Superior temporal gyrus (tissue), 1 donor: ENCODE measurements around the gene ADM5.

Experiments
- DNase-seq: peaks from one replicate; pipeline ENCODE4 v3.0.0-alpha.2; 2016; ENCODE audit errors: extremely low spot score

ADM5 gene

GRCh38 chr19:49658139-49658517 lies 31.3 kb upstream of the ADM5 start:
- DNase-seq: no peak

DNA sequence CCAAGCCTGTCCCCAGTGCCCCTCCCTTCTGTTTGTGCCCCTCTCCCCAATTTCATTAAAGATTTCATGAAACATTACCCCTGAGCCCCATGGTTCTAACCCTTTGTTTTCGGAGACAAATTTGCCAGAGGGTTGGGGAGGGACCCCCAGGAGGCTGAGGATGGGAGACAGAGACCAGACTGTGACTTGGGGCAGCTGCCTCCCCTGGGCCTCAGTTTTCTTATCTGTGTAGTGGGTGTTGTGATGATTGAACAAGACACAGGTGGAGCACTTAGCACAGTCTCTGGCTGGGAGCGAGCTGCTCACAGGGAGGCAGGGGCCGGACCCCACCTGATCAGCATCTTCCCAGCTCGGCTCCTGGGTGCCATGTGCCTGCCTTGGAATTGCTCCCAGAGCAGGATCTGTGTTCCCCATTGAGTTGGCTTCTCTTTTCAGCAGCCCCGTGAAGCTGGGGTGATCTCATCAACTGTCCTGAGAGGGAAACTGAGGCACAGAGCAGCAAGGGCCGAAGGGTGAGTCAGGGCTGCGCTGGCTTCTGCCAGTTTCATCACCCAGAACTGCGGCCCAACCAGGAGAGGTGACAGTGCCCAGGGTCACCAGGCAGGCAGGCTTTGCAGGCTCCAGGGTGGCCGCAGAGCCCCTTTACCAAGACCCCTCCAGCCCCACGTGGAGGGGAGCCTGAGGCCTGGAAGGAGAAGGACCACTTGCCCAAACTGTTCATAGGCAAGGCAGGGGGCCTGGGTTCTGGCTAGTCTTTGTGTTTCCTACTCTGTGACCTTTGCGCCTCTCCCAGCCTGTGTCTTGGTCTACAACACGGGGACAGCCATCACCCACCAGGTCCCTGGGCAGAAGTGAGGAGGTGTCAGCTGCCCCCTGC lies 30.6 kb upstream of the ADM5 start:
- no peak for DNase-seq

GRCh38 chr19:49660338-49660961 lies 28.9 kb upstream of the ADM5 start:
- DNase-seq: no peak

- no peak for DNase-seq
These were observed 27.4 kb upstream of the ADM5 start for GRCh38 chr19:49662011-49662410.

DNA sequence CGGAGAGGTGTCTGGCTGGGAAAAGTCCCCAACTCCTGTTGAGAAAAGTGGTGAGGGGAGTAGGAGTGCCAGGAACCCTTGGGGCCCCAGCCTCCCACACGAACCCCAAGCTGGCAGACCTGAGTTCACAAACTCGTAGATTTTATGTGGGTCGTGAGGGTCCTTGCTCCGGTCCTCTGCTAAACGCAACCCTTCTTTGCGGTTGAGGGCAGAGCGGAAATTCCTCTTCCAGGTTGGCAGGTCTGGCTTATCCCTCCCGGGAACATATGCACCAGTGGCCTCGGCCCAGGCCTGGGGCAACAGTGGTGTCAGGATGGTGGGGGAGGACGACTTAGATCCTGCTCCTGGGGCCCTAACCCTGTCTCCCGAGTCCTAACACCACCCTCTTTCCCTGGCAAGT lies 26.2 kb upstream of the ADM5 start:
- DNase-seq: no peak

DNA sequence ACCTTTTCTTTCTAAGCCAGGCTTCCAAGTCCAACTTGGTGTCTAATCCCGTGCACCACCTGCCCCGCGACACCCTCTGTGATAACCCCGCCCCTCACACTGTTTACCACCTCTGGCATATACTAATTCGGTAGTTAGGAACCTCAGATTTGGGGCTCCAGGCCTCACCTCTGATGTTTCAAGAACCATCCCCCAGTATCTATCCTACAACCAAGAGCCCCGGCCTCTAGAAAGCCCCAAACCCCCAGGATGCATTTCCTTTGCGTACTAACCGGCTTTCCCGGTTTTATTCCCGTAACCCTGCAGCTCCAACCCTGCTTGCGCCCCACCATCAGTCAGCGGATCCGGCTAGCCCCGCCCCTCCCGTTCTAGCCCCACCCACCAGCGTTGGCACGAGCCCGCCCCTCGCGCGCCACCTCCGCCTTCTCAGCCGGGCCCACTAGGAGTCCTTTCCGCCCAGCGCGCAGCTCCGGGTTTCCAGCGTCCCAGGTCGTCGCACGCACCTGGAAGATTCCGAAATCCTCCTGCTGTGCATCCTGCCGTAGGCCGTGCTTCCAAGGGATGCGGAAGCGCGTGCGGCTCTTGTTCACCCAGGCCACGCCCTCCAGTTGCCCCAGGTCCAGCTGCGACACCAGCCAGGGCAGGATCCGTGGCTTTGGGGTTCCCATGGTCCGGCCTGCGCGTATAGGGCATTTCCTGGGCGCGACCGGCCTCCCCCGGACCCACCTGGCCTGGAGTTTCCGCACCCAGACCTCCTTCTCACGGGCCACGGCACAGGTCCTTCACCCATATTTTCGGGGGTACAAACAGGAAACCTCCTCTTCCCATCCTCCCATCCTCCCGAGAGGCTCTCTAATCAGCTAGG lies 25.0 kb upstream of the ADM5 start:
- DNase-seq: peak; percentile 81

DNA sequence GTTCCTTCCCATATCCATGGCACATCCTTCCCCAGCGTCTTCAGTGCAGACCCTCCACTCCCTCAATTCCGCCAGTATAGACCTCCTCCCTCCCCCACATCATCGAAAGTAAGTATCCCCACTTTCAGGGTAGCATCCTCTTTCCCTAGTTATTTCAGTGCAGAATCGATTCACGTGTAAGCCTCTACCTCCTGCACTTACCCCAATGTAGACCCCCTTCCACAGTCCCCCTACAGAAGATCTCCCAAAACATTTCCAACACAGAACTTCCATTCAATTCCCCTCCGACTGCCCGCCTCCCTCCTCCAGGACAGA lies 24.4 kb upstream of the ADM5 start:
- no peak for DNase-seq

DNA sequence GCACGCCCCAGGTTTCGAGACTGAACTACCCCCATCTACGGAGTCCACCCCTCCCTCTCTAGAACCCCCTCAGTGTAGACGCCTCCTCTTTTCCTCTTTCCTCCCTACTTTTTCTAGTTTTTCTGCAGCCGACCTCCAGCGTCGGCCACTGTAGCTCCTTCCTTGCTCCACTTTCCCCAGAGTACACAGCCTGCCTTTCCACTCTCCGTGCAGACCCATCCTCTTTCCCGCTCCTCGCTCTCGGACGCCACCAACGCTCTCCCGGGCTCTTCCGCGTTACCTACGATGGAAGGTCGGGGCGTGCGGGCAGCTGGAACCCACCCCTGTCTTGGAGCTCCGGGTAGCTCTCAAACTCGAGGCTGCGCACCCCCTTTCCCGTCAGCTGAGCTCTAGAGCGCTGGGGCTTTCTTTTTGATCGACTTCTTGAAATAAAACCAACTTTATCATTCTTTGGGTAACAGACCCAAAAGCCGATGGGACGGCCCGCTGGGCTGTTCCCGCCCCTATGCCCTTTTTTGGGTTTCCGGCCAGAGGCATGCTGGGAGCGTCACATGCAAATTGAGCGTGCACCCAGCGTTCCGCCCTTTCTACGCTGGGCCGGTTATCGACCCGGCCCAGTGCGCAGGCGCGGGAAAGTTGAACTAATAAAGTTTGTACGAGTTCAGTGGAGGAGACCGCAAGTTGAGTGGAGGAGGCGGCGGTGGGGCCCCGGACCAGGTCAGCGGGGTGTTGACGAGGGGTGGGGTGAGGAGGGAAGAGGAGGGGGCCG lies 23.9 kb upstream of the ADM5 start, which contains the start of the genes BCL2L12 and IRF3:
Gene BCL2L12 (plus strand): TSS at position 583 of the 769 bp plus-strand sequence. CDS start 760 bp downstream, outside the sequence.
Gene IRF3 (minus strand): TSS at position 507 of the 769 bp plus-strand sequence. CDS start 1,019 bp downstream, outside the sequence.
- DNase-seq: peak; percentile 99

GRCh38 chr19:49666120-49666444 lies 23.3 kb upstream of the ADM5 start:
- DNase-seq: no peak

DNA sequence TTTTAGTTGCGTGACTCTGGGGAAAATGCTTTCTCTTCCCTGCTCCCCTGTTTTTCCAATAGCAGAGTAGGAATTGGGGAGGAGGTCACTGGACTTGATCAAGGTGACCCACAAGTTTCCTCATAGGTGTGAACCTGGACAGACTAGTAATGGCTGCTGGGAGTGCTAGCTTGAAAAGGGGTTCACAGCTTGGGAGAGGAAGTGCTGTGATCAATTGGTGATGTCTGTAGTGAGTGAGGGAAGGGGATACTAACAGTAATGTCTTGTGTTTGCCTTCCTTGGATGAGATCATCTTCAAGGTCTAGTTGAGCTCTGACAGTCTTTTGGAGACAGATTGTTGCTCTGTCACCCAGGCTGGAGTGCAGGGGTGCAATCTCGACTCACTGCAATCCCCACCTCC lies 21.9 kb upstream of the ADM5 start:
- no peak for DNase-seq

DNA sequence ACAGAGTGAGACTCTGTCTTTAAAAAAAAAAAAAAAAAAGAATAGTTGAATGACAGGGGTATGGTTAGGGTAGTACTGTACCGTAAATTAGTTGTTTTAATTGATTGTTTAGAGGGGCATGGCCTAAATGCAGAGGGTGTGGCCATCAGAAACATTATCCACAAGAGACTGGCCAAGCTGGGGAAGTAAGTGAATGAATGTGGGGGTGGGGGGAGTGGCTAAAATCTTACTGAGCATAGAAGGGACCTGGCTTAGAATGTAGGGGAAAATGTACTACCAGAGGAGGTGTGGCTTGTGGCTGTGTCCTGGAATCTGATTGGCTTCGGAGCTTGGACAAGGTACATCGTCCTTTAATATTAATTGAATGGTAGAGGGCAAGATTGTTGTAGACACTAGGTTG lies 19.9 kb upstream of the ADM5 start:
- no peak for DNase-seq

- DNase-seq: peak; percentile 82
These were observed 17.1 kb upstream of the ADM5 start for GRCh38 chr19:49672131-49672919.

DNA sequence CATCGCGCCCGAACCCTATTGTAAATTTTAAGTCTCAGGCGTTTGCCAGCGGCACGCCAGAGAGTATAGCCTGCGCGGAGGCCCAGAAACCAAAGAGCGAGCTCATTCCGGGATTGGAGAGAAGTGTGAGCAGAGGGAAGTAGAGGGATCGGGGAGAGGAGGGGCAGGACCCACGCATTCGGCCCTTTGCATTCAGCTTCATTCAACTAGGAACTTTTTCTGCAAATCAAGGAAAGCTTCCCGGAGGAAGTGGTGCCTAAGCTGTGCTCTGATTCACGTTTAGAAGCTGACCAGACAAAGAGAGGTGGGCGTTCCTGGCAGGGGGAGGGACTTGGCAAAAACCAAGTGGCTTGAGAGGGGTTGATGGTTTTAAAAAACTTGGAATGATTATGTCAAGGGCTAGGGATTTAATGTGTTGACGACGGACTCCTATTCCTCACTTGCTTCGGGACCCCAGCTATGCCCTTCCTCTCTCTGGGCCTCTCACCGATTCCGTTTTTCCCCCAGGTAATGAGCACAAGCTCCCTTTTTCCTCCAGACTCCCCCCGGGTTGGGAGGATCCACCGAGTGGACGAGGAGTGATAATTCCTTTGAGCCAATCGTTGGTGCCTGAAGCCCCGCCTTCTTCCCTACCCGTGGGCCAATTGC lies 13.1 kb upstream of the ADM5 start:
- no peak for DNase-seq

GRCh38 chr19:49676784-49677230 lies 12.6 kb upstream of the ADM5 start:
- DNase-seq: peak; percentile 100

DNA sequence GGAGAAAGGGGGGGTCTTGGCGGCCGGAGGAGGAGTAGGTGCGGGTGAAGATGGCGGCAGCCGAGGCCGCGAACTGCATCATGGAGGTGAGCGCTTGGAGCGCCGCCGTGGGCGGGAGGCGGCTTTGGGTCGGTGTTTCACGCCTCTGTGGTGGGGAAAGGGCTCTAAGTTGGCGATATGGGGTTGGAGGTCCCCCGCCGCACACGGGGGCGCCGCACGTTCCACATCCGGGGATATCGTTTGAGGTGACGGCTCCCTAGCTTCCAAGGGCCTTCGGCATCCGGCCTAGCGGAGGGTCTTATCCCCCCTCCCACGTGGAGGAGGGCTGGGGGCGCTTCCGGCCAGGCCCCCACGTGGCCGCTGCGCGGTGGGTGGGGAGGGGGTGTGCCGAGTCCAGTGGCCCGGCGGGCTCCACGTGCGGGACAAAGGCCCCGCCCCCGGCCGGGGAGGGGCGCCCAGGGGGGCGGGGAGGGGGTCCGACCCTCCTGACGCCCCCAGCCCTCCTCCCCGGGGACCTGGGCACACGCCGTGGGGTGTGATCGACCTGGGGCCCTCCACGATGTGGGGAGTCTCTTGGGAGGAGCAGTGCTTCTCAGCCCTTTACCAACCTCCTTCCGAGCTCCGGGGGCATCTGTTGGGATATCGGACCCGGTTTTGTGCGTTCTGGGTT lies 12.0 kb upstream of the ADM5 start, which contains the start of gene PRMT1:
Gene PRMT1 (plus strand): TSS at position 41 of the 670 bp plus-strand sequence. CDS start 10 bp downstream, at position 51.
- DNase-seq: no peak

DNA sequence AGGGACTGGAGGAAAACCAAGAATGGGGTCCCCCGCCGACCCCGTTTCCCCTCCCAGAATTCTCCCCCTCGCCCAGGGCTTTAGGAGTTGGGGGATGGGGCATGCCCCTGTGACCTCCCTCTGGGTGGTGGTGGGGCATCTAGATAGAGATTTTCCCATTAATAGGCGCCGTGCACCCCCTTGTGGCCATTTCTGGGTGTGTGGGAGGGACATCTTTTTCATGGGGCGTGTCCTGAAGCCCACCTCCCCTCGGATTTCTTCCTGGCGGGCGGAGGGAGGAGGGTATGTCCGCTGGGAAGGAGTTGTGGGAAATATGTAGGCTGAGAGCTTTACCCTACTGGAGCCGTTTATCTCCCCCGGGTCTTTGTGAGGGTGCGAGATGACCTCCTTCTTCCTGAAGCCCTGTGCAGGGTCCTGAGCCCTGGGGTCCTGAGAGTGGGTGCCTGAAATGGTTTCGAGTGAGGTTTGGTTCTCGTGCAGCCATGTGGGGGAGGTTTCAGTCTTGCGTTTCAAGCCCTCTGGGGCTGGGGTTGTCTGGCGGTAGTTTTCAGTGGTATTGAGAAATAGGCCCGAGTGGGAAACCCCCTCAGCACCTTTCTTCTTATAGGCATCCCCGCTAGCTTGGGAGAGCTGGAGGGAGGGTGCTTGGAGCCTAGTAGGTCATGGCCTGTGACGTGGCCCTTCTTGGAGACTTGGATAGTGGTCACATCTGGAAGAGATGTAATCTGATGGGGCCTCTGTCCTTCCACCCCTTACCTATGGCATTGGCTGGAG lies 11.3 kb upstream of the ADM5 start:
- DNase-seq: peak; percentile 74

DNA sequence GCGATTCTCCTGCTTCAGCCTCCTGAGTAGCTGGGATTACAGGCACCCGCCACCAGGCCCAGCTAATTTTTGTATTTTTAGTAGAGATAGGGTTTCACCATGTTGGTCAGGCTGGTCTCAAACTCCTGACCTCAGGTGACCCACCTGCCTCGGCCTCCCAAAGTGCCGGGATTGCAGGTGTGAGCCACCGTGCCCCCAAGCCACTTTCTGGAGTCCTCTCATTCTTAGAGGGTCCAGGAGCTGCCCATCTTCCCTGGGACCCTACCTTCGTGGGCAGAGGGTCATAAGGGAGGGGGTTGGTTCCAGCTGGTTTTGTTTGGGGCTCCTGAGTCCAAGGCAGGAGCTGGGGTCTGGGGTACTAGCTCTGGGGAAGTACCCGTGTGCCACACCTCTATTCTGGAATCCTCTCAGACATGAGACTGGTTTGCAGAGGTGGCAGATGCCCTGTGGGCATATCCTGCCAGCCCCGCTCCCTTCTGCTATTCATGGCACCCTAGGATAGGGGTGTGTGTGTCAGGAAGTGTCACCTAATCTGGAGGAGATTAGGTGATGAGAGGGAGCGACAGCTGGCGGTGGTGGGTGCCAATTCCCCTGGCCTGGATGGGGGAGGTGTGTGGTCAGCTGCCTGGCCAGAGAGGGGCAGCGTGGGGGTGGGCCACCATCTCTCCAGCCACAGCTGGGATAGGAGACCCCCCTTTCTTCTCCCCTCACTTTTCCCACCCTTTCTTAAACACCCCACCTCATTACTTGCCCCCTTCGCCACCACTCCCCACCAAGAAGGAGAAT lies 10.2 kb upstream of the ADM5 start:
- no peak for DNase-seq
